Ovary (tissue), 3 donors: Measurements from ENCODE around the gene AIG1.

Source experiments
- CTCF ChIP-seq, 3 donors: fragments of 450-650 bp in 2 of 3; fragments of 200-600 bp in 1 of 3; IDR thresholded peaks; one replicate each; pipeline versions ENCODE4 v1.5.1 to v1.8.0; 2016 to 2022; ENCODE audit warnings: antibody characterized with exemption in 3 of 3, mild to moderate bottlenecking in 1 of 3
- POLR2A ChIP-seq: fragments of 450-650 bp; IDR thresholded peaks from one replicate; pipeline ENCODE4 v1.6.1; 2017; ENCODE audit warnings: antibody characterized with exemption, mild to moderate bottlenecking, moderate library complexity
- donor health status: DM: no; HTN: no; CAD: no.

DNA sequence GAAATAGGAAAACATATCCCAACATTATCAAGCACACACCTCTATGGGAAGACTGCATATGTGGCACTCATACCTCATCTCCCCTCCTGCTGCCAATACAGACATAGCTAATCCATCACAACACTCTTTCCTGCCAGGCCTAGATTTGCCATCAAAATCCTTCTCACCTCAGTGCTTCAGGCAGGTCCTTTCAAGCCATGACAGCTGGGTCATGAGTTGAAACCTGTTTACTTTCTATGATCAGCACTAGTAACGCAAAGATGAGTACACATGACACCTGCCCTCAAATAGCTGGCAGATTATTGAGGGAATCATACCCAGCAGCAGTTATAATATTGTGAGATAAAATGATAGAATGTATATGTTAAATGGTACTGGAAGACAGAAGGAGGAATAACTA lies 183.1 kb downstream of the AIG1 start:
- TF ChIP-seq CTCF (IDR thresholded peaks at IDR 0.05) (no peak), POLR2A (no peak)
